IMR-90 (cell line): ENCODE results near the gene STX18. TPM values are rescaled to one million over a fixed set of nuclear protein-coding genes. Genes with fewer than 3 reads are reported as not detected.

Experiments
- ATAC-seq: fragments of 200-7000 bp; cut with Tn5 transposase; 2 replicates; pipeline ENCODE4 v1.9.1; 2020; ENCODE audit warnings: low read depth, mild to moderate bottlenecking, moderate library complexity
- BruUV-seq: library from RNA; stranded (reverse); fragments of 400-500 nt; replicated peaks from 2 replicates; lab custom pipeline; 2021; lab: Mats Ljungman, UMichigan
- CTCF ChIA-PET: fragments of 300-600 bp; formaldehyde crosslinking; extraction: SDS; loops from one replicate; lab custom pipeline; 2021; ENCODE audit warnings: antibody characterized with exemption; lab: Yijun Ruan, JAX
- POLR2A ChIA-PET: fragments of 300-600 bp; sonication (Branson Sonifier 250); formaldehyde crosslinking; loops from one replicate; lab custom pipeline; 2022; ENCODE audit warnings: antibody characterized with exemption; ENCODE audit not compliant: unreplicated experiment; lab: Charles Lee
- DNase-seq: peaks from one replicate; pipeline ENCODE4 v3.0.0; 2013
- H2AFZ ChIP-seq: replicated peaks from 2 replicates; pipeline ENCODE3; 2013; ENCODE audit warnings: low read length, mild to moderate bottlenecking; ENCODE audit not compliant: poor library complexity
- H2AK5ac ChIP-seq: 2 replicates; pipeline ENCODE4 v1.6.1; 2013; ENCODE audit warnings: low read depth, low read length, inconsistent platforms
- H2AK9ac ChIP-seq: replicated peaks from 2 replicates; pipeline ENCODE3; 2013; ENCODE audit warnings: mild to moderate bottlenecking, low read depth, low read length, moderate library complexity; ENCODE audit not compliant: poor library complexity
- H2BK120ac ChIP-seq: 2 replicates; pipeline ENCODE4 v1.6.1; 2013; ENCODE audit warnings: low read depth, low read length, inconsistent platforms
- H2BK15ac ChIP-seq: 3 replicates; pipeline ENCODE4 v1.6.1; 2013; ENCODE audit warnings: low read depth, low read length, inconsistent platforms
- H2BK20ac ChIP-seq: 2 replicates; pipeline ENCODE4 v1.6.1; 2013; ENCODE audit warnings: low read depth, mild to moderate bottlenecking, inconsistent platforms, low read length, moderate library complexity
- H2BK5ac ChIP-seq: 2 replicates; pipeline ENCODE4 v1.6.1; 2013; ENCODE audit warnings: mild to moderate bottlenecking, low read depth, low read length, inconsistent platforms; ENCODE audit not compliant: poor library complexity, severe bottlenecking
- H3K14ac ChIP-seq: replicated peaks from 2 replicates; pipeline ENCODE4 v1.6.1; 2013; ENCODE audit warnings: low read depth, low read length, inconsistent platforms
- H3K18ac ChIP-seq: 2 replicates; pipeline ENCODE4 v1.6.1; 2013; ENCODE audit warnings: low read depth, low read length, control low read depth
- H3K23ac ChIP-seq: 2 replicates; pipeline ENCODE4 v1.6.1; 2013; ENCODE audit warnings: low read depth, low read length, inconsistent platforms
- H3K27ac ChIP-seq: 2 replicates; pipeline ENCODE4 v1.5.1; 2013; ENCODE audit warnings: mild to moderate bottlenecking, control low read depth, low read length; ENCODE audit not compliant: insufficient read depth
- H3K27me3 ChIP-seq: 2 replicates; pipeline ENCODE4 v1.6.1; 2013; ENCODE audit warnings: low read length; ENCODE audit not compliant: control insufficient read depth, insufficient read depth
- H3K36me3 ChIP-seq: 2 replicates; pipeline ENCODE4 v1.6.1; 2013; ENCODE audit warnings: low read length, mixed read lengths; ENCODE audit not compliant: control insufficient read depth, insufficient read depth
- H3K4ac ChIP-seq: 2 replicates; pipeline ENCODE4 v1.6.1; 2013; ENCODE audit warnings: low read depth, low read length, inconsistent platforms
- H3K4me1 ChIP-seq: 2 replicates; pipeline ENCODE4 v1.6.1; 2013; ENCODE audit warnings: low read length, mixed read lengths; ENCODE audit not compliant: control insufficient read depth, insufficient read depth
- H3K4me2 ChIP-seq: 2 replicates; pipeline ENCODE4 v1.6.1; 2013; ENCODE audit warnings: low read depth, mild to moderate bottlenecking, control low read depth, low read length, moderate library complexity
- H3K4me3 ChIP-seq: 2 replicates; pipeline ENCODE4 v1.5.1; 2013; ENCODE audit warnings: low read depth, mild to moderate bottlenecking, control low read depth, low read length, moderate library complexity; ENCODE audit not compliant: insufficient read depth
- H3K56ac ChIP-seq: 2 replicates; pipeline ENCODE4 v1.6.1; 2013; ENCODE audit warnings: low read length, inconsistent platforms; ENCODE audit not compliant: insufficient read depth; ENCODE audit errors: extremely low read depth
- H3K79me1 ChIP-seq, 2 experiments: 2 replicates each; pipeline ENCODE4 v1.6.1; 2013; ENCODE audit warnings: low read length in 2 of 2, inconsistent platforms in 1 of 2, low read depth in 1 of 2
- H3K9ac ChIP-seq: 2 replicates; pipeline ENCODE4 v1.6.1; 2013; ENCODE audit warnings: low read depth, low read length, control low read depth
- H3K9me1 ChIP-seq: 2 replicates; pipeline ENCODE4 v1.6.1; 2013; ENCODE audit warnings: low read length, inconsistent platforms; ENCODE audit not compliant: insufficient read depth
- H3K9me3 ChIP-seq: 2 replicates; pipeline ENCODE4 v1.6.1; 2013; ENCODE audit warnings: low read length; ENCODE audit not compliant: control insufficient read depth, insufficient read depth
- H4K20me1 ChIP-seq: 2 replicates; pipeline ENCODE4 v1.6.1; 2013; ENCODE audit warnings: low read length, inconsistent platforms; ENCODE audit not compliant: insufficient read depth
- H4K5ac ChIP-seq: 2 replicates; pipeline ENCODE4 v1.6.1; 2013; ENCODE audit warnings: mild to moderate bottlenecking, low read depth, low read length, control low read depth
- H4K8ac ChIP-seq, 2 experiments: 2 replicates each; pipeline ENCODE4 v1.6.1; 2013; ENCODE audit warnings: low read depth in 2 of 2, low read length in 2 of 2, control low read depth in 1 of 2, inconsistent platforms in 1 of 2
- H4K91ac ChIP-seq: 2 replicates; pipeline ENCODE4 v1.6.1; 2013; ENCODE audit warnings: low read depth, low read length, inconsistent platforms; ENCODE audit not compliant: insufficient read depth
- BHLHE40 ChIP-seq: fragments of 150-350 bp; IDR thresholded peaks from 2 replicates; pipeline ENCODE4 v1.6.1; 2016; ENCODE audit warnings: mild to moderate bottlenecking, low read depth, low read length
- CTCF ChIP-seq: conservative IDR thresholded peaks from 2 replicates; pipeline ENCODE4 v1.5.1; 2012; ENCODE audit warnings: mild to moderate bottlenecking, low read depth, low read length, improper control_type of control experiment
- FOS ChIP-seq: fragments of 150-350 bp; IDR thresholded peaks from 2 replicates; pipeline ENCODE4 v1.6.1; 2016; ENCODE audit warnings: low read depth, low read length
- MAFK ChIP-seq: IDR thresholded peaks from 2 replicates; pipeline ENCODE4 v1.6.1; 2012; ENCODE audit warnings: low read depth, low read length, improper control_type of control experiment
- MAZ ChIP-seq: IDR thresholded peaks from 2 replicates; pipeline ENCODE4 v1.6.1; 2012; ENCODE audit warnings: low read depth, mild to moderate bottlenecking, low read length, improper control_type of control experiment, moderate library complexity, borderline replicate concordance
- MXI1 ChIP-seq: IDR thresholded peaks from 2 replicates; pipeline ENCODE4 v1.6.1; 2012; ENCODE audit warnings: low read depth, mild to moderate bottlenecking, low read length, moderate library complexity, borderline replicate concordance
- NFE2L2 ChIP-seq: fragments of 150-350 bp; IDR thresholded peaks from 2 replicates; pipeline ENCODE4 v1.6.1; 2016; ENCODE audit warnings: low read depth, mild to moderate bottlenecking, low read length
- POLR2A ChIP-seq: IDR thresholded peaks from 2 replicates; pipeline ENCODE4 v1.6.1; 2012; ENCODE audit warnings: mild to moderate bottlenecking, low read depth, low read length
- RAD21 ChIP-seq: IDR thresholded peaks from 2 replicates; pipeline ENCODE4 v1.6.1; 2012; ENCODE audit warnings: low read length, improper control_type of control experiment
- RCOR1 ChIP-seq: IDR thresholded peaks from 2 replicates; pipeline ENCODE4 v1.6.1; 2012; ENCODE audit warnings: mild to moderate bottlenecking, low read length, improper control_type of control experiment; ENCODE audit not compliant: insufficient replicate concordance
- RFX5 ChIP-seq: IDR thresholded peaks from 2 replicates; pipeline ENCODE4 v1.8.0; 2012; ENCODE audit warnings: low read depth, mild to moderate bottlenecking, low read length, moderate library complexity
- SMC3 ChIP-seq: fragments of 150-350 bp; IDR thresholded peaks from 2 replicates; pipeline ENCODE4 v1.6.1; 2016; ENCODE audit warnings: low read depth, mild to moderate bottlenecking, antibody characterized with exemption, low read length, moderate library complexity
- WGBS, 2 experiments: methylation state at CpG; one replicate each; pipeline versions ENCODE4 v1.1.5 to v1.1.7; 2013; ENCODE audit warnings: missing lambda C conversion rate in 2 of 2; ENCODE audit not compliant: insufficient read length in 1 of 2; ENCODE audit errors: extremely low coverage in 2 of 2; 5-methylcytosine and 5-hydroxymethylcytosine counted together
- dilution Hi-C: fragments of 300-500 bp; cut with HindIII; formaldehyde crosslinking; loops from one replicate; pipeline ENCODE4 v1.14.3; 2018; ENCODE audit warnings: low sequenced_read_pairs; ENCODE audit not compliant: unreplicated experiment
- in situ Hi-C: fragments of 300-500 bp; cut with MboI; formaldehyde crosslinking; loops from 3 replicates; pipeline ENCODE4 v1.14.3; 2019; ENCODE audit warnings: low sequenced_read_pairs, inconsistent platforms, mixed read lengths
- intact Hi-C: fragments of 100-400 bp; cut with micrococcal nuclease; formaldehyde crosslinking; loops from 2 replicates; pipeline ENCODE4 v1.10.0; 2022
- polyA plus RNA-seq, 3 experiments: library from polyadenylated mRNA; depleted of rRNA; stranded (reverse); fragments of >200 nt; gene quantifications; 2 replicates each; pipeline ENCODE4 v1.2.3, GENCODE V29; 2012; ENCODE audit warnings: low replicate concordance in 1 of 3
- total RNA-seq: library from RNA; depleted of rRNA; stranded (reverse); fragments of >200 nt; gene quantifications from 2 replicates; pipeline ENCODE4 v1.2.3, GENCODE V29; 2012
- TF ChIP-seq, protein P1 (sequence below): fragments of 150-350 bp; IDR thresholded peaks from 2 replicates; pipeline ENCODE4 v1.6.1; 2017; ENCODE audit warnings: mild to moderate bottlenecking, antibody characterized with exemption, low read length, low read depth
- TF ChIP-seq, protein P2 (sequence below): fragments of 150-350 bp; IDR thresholded peaks from 2 replicates; pipeline ENCODE4 v1.6.1; 2016; ENCODE audit warnings: low read depth, mild to moderate bottlenecking, low read length, moderate library complexity, borderline replicate concordance

The STX18 gene
- total and polyA plus RNA-seq, 2 of the 4 experiments (the other 2 are of a cell fraction), result 20.1 to 23.4 TPM

DNA sequence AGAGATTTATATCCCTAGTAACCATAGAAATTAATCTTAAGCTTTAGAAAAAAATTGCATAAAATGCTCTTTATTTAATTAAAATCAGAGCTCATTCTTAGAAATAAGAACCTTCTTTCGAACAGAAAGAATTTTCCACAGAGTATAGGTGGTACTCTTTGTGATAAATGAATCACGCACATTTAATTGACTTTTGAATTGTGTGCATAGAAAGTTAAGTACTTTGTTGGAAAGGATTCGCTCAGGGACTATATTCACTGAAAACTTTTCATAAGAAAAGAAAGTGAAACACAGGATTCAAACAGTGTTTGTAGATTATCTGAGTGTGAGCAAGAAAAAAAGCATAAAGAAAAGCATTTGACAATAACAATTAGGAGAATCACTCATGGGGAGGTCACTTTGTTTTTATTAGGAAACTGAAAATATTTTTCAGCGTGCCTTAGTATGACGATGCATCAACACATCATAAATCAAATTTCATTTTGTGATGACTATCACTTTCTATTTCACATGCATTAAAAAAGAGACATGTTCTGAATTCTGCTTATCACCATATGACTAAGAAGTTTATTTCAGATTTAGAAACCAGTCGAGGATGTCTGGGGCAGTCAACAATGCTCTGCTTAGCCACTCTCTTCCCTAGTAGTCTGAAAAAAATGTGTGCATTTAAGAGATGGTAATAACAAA is 49.5 kb downstream of the STX18 start:
- peaks cover 3% of the 10 kb centered on the region; the same call in 1 of the 2 replicates for H3K9me1 ChIP-seq
- H2BK15ac ChIP-seq, result no peak overlapping the region
- ChIA-PET POLR2A (no interaction called here), CTCF (interaction anchor here (1.0 kb wide), 1 partner anchor 11 kb away, joined by 4 read pairs; no protein-coding TSS in a partner anchor)
- no peaks in the 10 kb centered on the region for H3K27me3 ChIP-seq
- no peak overlapping the region for H3K56ac ChIP-seq
- no TSS peak for BruUV-seq
- peaks cover 4% of the 10 kb centered on the region; the same call in 1 of the 2 replicates for H3K4me1 ChIP-seq
- no peak overlapping the region for H2BK20ac ChIP-seq
- H2AK5ac ChIP-seq, result no peak overlapping the region
- H4K20me1 ChIP-seq, result peaks cover 9% of the 10 kb centered on the region
- H3K23ac ChIP-seq, result no peak overlapping the region
- H4K8ac ChIP-seq, result no peak overlapping the region
- ATAC-seq (peak; percentile 76), DNase-seq (peak; percentile 77)
- peak overlapping the region; percentile 61; the same call in 1 of the 2 replicates for H3K27ac ChIP-seq
- H2BK5ac ChIP-seq, result no peak overlapping the region
- peak overlapping the region; percentile 42 for H3K4me3 ChIP-seq
- no peak overlapping the region for H4K5ac ChIP-seq
- dilution Hi-C loops (no loop called here), in situ Hi-C loops (no loop called here), intact Hi-C loops (no loop called here)
- H3K4me2 ChIP-seq, result peak overlapping the region; percentile 89
- no peak overlapping the region for H3K4ac ChIP-seq
- no peak overlapping the region for H3K14ac ChIP-seq
- no peak overlapping the region for H4K91ac ChIP-seq
- WGBS, 2 experiments, result no CpG with 5 or more reads among the region's 6 CpGs
- H3K9ac ChIP-seq, result peak overlapping the region; percentile 46; the same call in 1 of the 2 replicates
- H3K79me1 ChIP-seq, result peaks cover 10 to 32% of the 10 kb centered on the region in 2 experiments; a peak in 3 of 4 replicates
- no peak overlapping the region for H2AK9ac ChIP-seq
- H3K36me3 ChIP-seq, result no peaks in the 10 kb centered on the region
- no peak overlapping the region for H2BK120ac ChIP-seq
- H3K9me3 ChIP-seq, result no peaks in the 10 kb centered on the region
- no peak overlapping the region for H2AFZ ChIP-seq
- H3K18ac ChIP-seq, result 0 out of 2 replicates have a peak overlapping the region, but pooled peaks have one; percentile 64
- TF ChIP-seq RAD21, result no peak
- no peak for TF ChIP-seq SMC3
- TF ChIP-seq BHLHE40, result no peak
- TF ChIP-seq RFX5, result peak; percentile 44; the same call in 1 of the 2 replicates
- peak; percentile 62 for TF ChIP-seq MAFK
- 0 out of 2 replicates have a peak, but pooled peaks have one; percentile 9 for TF ChIP-seq NFE2L2
- TF ChIP-seq CTCF, result no peak
- TF ChIP-seq POLR2A, result no peak
- TF ChIP-seq, protein P1, sequence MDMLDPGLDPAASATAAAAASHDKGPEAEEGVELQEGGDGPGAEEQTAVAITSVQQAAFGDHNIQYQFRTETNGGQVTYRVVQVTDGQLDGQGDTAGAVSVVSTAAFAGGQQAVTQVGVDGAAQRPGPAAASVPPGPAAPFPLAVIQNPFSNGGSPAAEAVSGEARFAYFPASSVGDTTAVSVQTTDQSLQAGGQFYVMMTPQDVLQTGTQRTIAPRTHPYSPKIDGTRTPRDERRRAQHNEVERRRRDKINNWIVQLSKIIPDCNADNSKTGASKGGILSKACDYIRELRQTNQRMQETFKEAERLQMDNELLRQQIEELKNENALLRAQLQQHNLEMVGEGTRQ, result no peak
- TF ChIP-seq, protein P2, sequence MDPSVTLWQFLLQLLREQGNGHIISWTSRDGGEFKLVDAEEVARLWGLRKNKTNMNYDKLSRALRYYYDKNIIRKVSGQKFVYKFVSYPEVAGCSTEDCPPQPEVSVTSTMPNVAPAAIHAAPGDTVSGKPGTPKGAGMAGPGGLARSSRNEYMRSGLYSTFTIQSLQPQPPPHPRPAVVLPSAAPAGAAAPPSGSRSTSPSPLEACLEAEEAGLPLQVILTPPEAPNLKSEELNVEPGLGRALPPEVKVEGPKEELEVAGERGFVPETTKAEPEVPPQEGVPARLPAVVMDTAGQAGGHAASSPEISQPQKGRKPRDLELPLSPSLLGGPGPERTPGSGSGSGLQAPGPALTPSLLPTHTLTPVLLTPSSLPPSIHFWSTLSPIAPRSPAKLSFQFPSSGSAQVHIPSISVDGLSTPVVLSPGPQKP, result no peak
- TF ChIP-seq FOS, result peak; percentile 21; the same call in 1 of the 2 replicates
- no peak for TF ChIP-seq MXI1
- TF ChIP-seq RCOR1, result no peak
- TF ChIP-seq MAZ, result no peak
